Mesangial cell (primary cell): ENCODE measurements around the gene IKZF2. TPM values are rescaled to one million over a fixed set of nuclear protein-coding genes. Genes with fewer than 3 reads are reported as not detected.

Source experiments
- total RNA-seq: library from RNA; depleted of rRNA; stranded (reverse); fragments of >200 nt; gene quantifications from 2 replicates; pipeline ENCODE4 v1.2.3, GENCODE V29; 2015

The IKZF2 gene
- 1.3 and 4.2 TPM in 2 replicates for total RNA-seq

DNA sequence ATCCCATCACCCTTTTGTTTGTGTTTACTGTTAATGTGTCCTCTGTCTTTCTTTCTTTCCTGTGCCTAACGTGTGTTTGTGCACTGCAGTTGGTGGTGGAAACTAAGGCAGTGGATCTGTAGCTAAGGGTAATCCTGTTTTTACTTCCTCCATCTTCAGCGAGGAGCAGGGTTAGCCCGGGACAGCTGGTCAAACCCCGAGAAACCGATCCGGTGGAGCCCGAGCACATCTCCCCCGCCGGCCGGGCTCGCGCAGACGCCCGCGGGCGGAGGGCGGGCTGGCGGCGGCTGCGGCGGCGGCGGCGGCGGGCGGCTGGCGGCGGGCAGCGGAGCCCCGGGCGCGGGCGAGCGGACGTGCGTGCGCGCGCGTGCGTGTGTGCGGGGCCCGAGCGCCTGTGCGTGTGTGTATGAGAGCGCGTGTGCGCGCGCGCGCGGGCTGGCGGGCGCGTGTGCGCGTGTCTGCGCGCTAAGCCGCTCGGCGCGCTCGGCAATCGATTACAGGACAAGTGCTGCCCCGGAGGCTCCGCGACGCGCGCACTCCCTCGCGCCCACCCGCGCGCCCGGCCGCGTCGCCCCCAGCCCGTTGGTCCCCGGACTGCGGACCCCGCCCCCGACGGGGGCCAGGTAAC, at the start of gene IKZF2:
Gene IKZF2, minus strand, starts transcription at position 176 of the 628 bp plus-strand sequence. CDS start 2,983 bp downstream, outside the sequence.

Other genes starting within 250 kb of the IKZF2 start
- 8.1 and 18.0 TPM in 2 replicates for gene SPAG16, start 132.9 kb upstream of the IKZF2 start, total RNA-seq